ENCODE results near the gene CDH8. TPM values are rescaled to one million over a fixed set of nuclear protein-coding genes. Genes with fewer than 3 reads are reported as not detected.
"Not testable (repeated sequence)": the region's sequence is repeated elsewhere in the genome, so short reads cannot be mapped to it uniquely, and the experiment has no call there.

CDH8 gene
- total RNA-seq, 1 donor from 2014 or later = not detected

DNA sequence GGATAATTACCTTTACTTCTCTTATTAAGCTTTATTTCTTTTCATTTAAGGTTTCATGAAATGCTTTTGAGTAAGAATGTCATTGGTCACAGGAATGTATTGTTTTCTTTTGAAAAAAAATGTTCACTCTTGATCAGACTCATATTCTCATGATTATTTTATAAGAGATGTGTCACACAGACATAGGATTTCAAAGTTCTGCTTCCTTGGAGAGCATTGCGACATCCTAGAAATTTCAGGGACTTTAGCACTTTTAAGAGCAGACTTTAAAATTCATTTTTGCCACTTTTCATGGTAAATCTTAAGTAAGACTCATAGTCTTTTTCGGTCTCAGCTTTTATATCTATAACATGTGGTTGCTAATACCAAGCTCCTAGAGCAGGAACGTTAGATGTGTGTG, 314.7 kb downstream of the CDH8 start:
- Histone ChIP-seq H3K27me3 (no peaks in the 10 kb centered on the region), H3K36me3 (no peaks in the 10 kb centered on the region), H3K9me3 (no peaks in the 10 kb centered on the region), H3K27ac (no peak overlapping the region), H3K4me1 (no peaks in the 10 kb centered on the region), H3K4me3 (no peak overlapping the region)
- no peak for DNase-seq (ENCODE audit: low spot score in 2 of 2)
- TF ChIP-seq, protein P1, sequence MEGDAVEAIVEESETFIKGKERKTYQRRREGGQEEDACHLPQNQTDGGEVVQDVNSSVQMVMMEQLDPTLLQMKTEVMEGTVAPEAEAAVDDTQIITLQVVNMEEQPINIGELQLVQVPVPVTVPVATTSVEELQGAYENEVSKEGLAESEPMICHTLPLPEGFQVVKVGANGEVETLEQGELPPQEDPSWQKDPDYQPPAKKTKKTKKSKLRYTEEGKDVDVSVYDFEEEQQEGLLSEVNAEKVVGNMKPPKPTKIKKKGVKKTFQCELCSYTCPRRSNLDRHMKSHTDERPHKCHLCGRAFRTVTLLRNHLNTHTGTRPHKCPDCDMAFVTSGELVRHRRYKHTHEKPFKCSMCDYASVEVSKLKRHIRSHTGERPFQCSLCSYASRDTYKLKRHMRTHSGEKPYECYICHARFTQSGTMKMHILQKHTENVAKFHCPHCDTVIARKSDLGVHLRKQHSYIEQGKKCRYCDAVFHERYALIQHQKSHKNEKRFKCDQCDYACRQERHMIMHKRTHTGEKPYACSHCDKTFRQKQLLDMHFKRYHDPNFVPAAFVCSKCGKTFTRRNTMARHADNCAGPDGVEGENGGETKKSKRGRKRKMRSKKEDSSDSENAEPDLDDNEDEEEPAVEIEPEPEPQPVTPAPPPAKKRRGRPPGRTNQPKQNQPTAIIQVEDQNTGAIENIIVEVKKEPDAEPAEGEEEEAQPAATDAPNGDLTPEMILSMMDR (IDR thresholded peaks at IDR 0.05) = no peak
- intact Hi-C loops (cut with DNase I) = no loop called here

DNA sequence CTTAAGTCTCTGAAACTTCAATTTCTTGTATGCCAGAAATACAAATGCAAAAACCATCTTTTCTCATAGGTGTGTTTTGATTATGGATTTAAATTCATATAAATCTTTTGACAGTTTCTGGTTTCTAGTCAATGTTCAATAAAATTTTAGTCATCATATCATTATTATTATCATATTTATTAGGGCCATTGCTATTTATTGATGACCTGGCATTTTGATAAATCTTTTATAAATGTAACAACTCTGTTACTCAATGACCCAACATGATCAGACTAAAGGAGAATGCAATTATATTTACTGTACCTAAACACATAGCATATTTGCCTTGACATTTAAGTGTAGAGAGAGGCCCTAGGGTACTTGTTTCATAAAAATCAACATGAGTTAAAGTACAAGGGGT, 320.8 kb downstream of the CDH8 start:
- H3K4me1 ChIP-seq = no peaks in the 10 kb centered on the region
- DNase-seq (ENCODE audit: low spot score in 2 of 2) = no peak
- TF ChIP-seq, protein P1 (IDR thresholded peaks at IDR 0.05) = no peak

DNA sequence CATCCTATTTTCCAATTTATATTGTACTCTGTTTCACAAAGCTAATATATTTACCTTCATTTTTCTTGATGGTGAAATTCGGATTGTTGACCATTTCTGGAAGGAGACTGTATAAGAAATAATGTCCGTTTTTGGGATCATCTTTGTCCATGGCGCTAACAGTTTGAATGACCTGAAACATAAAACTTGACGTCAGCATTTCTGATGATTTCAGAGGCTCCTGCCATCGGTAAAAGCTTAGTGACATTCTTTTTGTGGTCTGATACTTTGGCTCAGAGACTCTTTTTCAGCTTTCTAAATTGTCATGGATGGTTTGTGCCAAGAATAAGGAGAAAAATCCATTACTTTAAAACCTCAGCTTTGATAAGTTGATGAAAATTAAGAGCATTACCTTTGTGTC, 322.5 kb downstream of the CDH8 start:
- Histone ChIP-seq H3K27me3 (no peaks in the 10 kb centered on the region), H3K4me1 (no peaks in the 10 kb centered on the region), H3K36me3 (no peaks in the 10 kb centered on the region), H3K27ac (no peak overlapping the region), H3K4me3 (no peak overlapping the region), H3K9me3 (no peaks in the 10 kb centered on the region)
- TF ChIP-seq, protein P1 (IDR thresholded peaks at IDR 0.05) = no peak
- DNase-seq (ENCODE audit: low spot score in 2 of 2) = no peak
- intact Hi-C loops (cut with DNase I) = no loop called here

More for the DNA sequence above, 320.8 kb downstream of the CDH8 start:
- Histone ChIP-seq H3K36me3 (no peaks in the 10 kb centered on the region), H3K9me3 (no peaks in the 10 kb centered on the region), H3K4me3 (no peak overlapping the region), H3K27ac (no peak overlapping the region), H3K27me3 (no peaks in the 10 kb centered on the region)
- intact Hi-C loops (cut with DNase I) = no loop called here

DNA sequence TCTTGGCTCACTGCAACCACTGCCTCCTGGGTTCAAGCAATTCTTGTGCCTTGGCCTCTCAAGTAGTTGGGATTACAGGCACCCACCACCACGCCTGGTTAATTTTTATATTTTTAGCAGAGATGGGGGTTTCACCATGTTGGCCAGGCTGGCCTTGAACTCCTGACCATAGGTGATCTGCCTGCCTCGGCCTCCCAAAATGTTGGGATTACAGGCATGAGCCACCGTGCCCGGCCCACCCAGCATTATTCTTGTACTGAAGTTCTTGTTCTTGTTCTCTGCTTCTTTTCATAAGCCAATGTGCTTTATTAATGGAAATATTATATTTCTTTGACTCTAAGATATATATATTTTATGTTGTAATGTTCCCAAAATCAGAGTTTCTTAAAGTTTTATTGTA, 336.6 kb downstream of the CDH8 start:
- not testable (repeated sequence) for DNase-seq (ENCODE audit: low spot score in 2 of 2); H3K4me3 ChIP-seq

DNA sequence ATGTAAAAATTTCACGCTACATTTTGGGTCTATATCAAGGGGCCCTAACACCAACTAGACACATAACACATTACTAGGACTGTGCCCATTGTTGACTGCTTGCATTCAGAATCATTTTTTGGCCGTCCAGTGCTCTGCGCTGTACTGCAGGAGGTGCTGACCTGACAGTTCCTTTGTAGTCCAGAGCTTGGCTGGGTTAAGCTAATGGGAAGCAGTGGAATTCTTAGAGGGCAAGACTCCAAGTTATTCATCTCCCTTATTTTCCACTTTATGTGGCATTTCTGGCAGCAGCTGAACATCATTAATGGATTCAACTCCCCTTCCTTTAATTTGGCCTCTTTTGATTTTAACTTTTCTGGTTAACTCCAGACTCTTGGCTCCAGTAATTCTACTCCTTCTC, 351.7 kb downstream of the CDH8 start:
- Histone ChIP-seq H3K27me3 (no peaks in the 10 kb centered on the region), H3K4me1 (no peaks in the 10 kb centered on the region), H3K27ac (no peak overlapping the region), H3K9me3 (no peaks in the 10 kb centered on the region), H3K36me3 (no peaks in the 10 kb centered on the region), H3K4me3 (no peak overlapping the region)
- TF ChIP-seq, protein P1 (IDR thresholded peaks at IDR 0.05) = no peak
- DNase-seq (ENCODE audit: low spot score in 2 of 2) = no peak
- intact Hi-C loops (cut with DNase I) = no loop called here

More for the DNA sequence above, 336.6 kb downstream of the CDH8 start:
- H3K9me3 ChIP-seq; H3K27me3 ChIP-seq; H3K36me3 ChIP-seq; H3K27ac ChIP-seq; intact Hi-C loops (cut with DNase I); H3K4me1 ChIP-seq: not testable (repeated sequence)

DNA sequence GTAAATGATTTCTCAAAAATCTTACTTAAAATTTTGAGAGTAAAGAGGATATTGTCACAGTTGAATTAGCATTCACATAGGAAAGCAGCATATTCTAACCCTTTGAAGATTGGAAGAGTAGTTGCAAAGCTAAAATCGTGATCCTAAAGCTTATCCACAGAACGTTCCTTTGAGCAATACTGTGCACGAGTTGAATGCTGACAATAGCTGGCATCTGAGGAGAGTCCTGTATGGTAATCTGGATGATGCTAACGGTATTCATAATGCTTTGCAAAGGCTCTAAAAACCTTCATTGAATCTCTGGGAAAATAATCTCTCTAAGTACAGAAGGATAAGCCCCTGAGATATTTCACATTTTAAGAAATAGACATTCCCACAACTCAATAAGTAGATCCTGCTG, 354.6 kb downstream of the CDH8 start:
- Histone ChIP-seq H3K36me3 (no peaks in the 10 kb centered on the region), H3K4me1 (no peaks in the 10 kb centered on the region), H3K27ac (no peak overlapping the region), H3K27me3 (no peaks in the 10 kb centered on the region), H3K4me3 (no peak overlapping the region), H3K9me3 (no peaks in the 10 kb centered on the region)
- intact Hi-C loops (cut with DNase I) = no loop called here
- no peak for DNase-seq (ENCODE audit: low spot score in 2 of 2)
- TF ChIP-seq, protein P1 (IDR thresholded peaks at IDR 0.05) = no peak

All from ascending aorta (tissue), 2 donors.